HEK293T (cell line): Measurements from ENCODE around the gene QKI.

Experiments
- ARNT ChIP-seq: fragments of 450-650 bp; IDR thresholded peaks from 2 replicates; pipeline ENCODE4 v1.6.1; 2017; ENCODE audit warnings: mild to moderate bottlenecking
- BHLHE40 ChIP-seq: fragments of 450-650 bp; IDR thresholded peaks from 2 replicates; pipeline ENCODE4 v1.6.1; 2016; ENCODE audit warnings: mild to moderate bottlenecking, moderate library complexity, borderline replicate concordance
- FOXA1 ChIP-seq: fragments of 450-650 bp; IDR thresholded peaks from 2 replicates; pipeline ENCODE4 v1.6.1; 2016; ENCODE audit warnings: mild to moderate bottlenecking
- FOXK2 ChIP-seq: fragments of 450-650 bp; IDR thresholded peaks from 2 replicates; pipeline ENCODE4 v1.6.1; 2016; ENCODE audit warnings: mild to moderate bottlenecking
- FOXM1 ChIP-seq: fragments of 450-650 bp; IDR thresholded peaks from 2 replicates; pipeline ENCODE4 v1.6.1; 2017; ENCODE audit warnings: mild to moderate bottlenecking, borderline replicate concordance
- NFRKB ChIP-seq: fragments of 450-650 bp; IDR thresholded peaks from 2 replicates; pipeline ENCODE4 v1.6.1; 2016; ENCODE audit warnings: mild to moderate bottlenecking, moderate library complexity
- TARDBP ChIP-seq: fragments of 450-650 bp; IDR thresholded peaks from 2 replicates; pipeline ENCODE4 v1.6.1; 2016

- TF ChIP-seq FOXK2 (no peak), FOXM1 (no peak), FOXA1 (no peak), ARNT (no peak), NFRKB (no peak), TARDBP (no peak), BHLHE40 (no peak)
Measured at GRCh38 chr6:163545370-163545769, 130.9 kb downstream of the QKI start.
